GM13976 (cell line): ENCODE data around the gene ATF6B.

Experiments used
- DNase-seq: peaks from one replicate; pipeline ENCODE4 v3.0.0; 2012; ENCODE audit warnings: low spot score
- in situ Hi-C: fragments of 300-500 bp; cut with MboI; formaldehyde crosslinking; loops from one replicate; pipeline ENCODE4 v1.12.0; 2022; ENCODE audit warnings: low sequenced_read_pairs, mixed read lengths, inconsistent platforms; ENCODE audit not compliant: unreplicated experiment
- TF ChIP-seq, protein P1 (sequence below): IDR thresholded peaks from 2 replicates; pipeline ENCODE4 v1.5.1; 2012; ENCODE audit warnings: borderline replicate concordance, mild to moderate bottlenecking; ENCODE audit not compliant: insufficient read depth; ENCODE audit errors: extremely low read depth, missing control alignments, control extremely low read depth

The ATF6B gene

DNA sequence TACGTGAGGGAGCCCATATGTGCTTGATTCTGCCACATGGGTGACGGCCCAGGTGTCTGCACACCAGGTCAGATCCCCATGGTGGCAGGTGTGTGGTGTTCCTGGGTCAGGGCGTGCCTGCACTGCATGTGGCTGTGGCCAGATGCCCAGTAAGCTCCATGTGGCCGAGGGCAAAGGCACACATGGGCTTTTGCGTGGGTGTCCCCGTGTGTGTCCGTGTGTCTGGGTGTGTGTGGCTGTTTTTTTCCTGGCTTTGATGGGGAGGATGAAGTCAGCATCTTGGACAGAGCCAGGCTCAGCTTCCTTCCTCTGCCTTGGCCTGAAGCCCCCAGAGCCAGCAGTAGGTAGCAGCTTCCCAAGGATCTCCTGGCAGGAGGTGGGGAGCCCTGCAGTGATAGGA, 17.4 kb downstream of the ATF6B start:
- in situ Hi-C loops = no loop called here
- DNase-seq = no peak
- TF ChIP-seq, protein P1, sequence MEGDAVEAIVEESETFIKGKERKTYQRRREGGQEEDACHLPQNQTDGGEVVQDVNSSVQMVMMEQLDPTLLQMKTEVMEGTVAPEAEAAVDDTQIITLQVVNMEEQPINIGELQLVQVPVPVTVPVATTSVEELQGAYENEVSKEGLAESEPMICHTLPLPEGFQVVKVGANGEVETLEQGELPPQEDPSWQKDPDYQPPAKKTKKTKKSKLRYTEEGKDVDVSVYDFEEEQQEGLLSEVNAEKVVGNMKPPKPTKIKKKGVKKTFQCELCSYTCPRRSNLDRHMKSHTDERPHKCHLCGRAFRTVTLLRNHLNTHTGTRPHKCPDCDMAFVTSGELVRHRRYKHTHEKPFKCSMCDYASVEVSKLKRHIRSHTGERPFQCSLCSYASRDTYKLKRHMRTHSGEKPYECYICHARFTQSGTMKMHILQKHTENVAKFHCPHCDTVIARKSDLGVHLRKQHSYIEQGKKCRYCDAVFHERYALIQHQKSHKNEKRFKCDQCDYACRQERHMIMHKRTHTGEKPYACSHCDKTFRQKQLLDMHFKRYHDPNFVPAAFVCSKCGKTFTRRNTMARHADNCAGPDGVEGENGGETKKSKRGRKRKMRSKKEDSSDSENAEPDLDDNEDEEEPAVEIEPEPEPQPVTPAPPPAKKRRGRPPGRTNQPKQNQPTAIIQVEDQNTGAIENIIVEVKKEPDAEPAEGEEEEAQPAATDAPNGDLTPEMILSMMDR = no peak

DNA sequence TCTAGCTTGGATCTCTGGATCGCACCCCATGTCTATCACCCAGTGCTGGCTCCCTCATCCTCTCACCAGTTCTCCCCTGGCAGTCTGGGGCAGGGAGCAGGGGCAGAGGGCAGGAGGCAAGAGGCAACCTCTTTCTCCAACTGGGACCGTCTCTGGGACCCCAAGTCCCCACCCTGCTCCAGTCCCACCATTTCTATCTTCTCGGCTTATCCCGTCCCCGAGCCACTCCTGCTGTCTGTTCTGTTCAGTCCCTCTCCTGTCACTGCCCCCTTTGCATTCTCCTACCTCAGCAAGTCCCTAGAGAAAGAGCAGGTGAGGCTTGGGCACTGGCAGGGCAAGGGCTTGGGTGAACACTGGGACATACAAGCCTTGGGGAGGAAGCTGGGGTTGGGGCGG, 18.3 kb downstream of the ATF6B start:
- DNase-seq = no peak
- in situ Hi-C loops = no loop called here
- TF ChIP-seq, protein P1 = no peak

DNA sequence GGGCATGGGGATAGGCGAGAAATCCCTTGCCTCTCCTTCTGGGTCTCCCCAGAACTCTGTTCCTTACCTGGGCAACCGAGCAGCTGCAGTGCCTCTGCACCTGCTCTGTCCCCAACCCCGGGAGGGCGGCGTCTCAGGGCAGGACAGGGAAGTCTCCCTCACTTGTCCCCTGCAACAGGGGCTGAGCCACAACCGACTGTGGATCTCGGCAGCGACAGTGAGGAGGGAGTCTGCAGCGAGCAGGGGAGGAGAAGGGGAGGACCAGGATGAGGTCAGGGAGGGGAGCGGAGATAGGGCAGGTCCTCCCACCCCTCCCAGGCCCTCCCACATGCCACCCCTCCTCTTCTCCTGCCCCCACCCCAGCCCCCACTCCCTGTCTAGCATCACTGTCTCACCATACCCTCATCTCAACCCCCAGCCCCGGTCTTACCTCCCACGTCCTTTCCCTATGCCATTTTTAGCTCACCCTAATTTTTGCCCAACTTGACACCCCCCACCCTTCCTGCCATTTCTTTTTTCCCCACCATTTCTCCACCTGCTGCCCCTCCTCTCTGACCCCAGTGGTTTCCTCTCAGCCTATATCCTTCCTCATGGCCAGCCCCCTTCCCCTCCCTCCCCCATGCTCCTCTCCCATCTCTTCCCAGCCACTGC, 18.8 kb downstream of the ATF6B start, which contains the start of gene TNXB:
Gene TNXB (minus strand): TSS at position 225 of the 651 bp plus-strand sequence. CDS start 11,140 bp downstream, outside the sequence.
- in situ Hi-C loops = no loop called here
- TF ChIP-seq, protein P1 = no peak
- DNase-seq = no peak

DNA sequence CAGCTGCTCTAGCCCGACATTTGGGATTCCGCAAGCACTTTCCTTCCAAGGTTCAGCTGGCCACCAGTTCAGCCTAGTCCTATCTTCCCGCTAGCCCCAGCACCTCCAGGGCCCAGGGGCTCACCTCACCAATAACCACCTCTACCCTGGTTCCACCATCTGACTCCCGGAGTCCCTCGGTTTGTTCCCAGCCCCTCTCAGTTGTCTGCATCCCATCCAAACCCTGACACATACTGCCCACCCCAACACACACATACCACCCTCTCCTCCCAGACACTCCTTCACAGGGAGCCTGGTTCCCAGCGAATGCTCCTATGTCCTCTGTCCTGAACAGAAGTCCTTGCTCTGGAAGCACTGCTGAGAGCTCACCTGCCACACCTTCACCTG, 19.3 kb downstream of the ATF6B start:
- no peak for DNase-seq
- TF ChIP-seq, protein P1 = no peak
- in situ Hi-C loops = no loop called here

DNA sequence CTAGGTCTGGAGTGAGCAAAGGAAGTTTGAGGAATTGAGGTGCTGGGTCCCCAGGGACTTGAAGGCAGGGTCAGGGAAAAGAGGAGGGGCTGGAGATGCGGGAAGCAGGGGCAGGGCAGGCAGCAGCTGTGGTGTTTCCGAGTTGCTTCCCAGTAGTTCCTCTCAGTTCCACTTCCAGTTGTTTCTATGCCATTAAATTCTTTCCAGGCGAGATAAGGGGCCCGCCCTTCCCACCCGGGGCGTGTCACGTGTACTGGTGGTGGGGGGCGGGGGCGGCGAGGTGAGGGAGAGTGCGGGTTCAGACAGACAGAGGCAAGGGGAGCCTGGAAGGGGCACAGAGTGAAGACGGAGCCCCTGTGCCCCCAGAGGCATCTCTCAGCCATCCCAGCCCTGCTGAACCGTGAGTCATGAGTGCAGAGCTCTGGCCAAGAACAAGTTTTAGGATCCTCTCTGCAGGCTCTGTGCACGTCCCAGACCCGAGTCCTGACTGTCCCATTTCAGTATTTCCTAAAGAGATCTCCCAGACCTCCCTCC, 19.9 kb downstream of the ATF6B start:
- TF ChIP-seq, protein P1 = no peak
- no peak for DNase-seq
- in situ Hi-C loops = no loop called here

DNA sequence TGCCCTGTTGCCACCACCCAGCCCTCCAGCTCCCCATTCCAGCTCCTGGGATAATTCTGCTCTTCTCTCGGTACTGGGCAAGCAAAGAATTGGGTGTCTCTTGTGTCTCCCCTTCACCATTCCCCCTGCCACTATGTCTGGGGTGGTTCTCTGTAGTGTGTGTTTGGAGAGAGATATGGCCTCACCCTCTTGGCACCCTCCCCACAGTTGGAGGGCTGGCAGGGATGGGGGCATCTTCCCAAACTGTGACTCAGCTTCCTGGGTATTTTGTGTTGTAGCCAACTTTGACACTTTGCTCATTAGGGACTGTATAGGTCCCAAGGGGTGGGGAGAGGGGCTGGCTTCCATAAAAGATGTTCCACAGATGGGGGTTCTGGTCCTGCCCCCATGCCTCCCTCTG, 20.6 kb downstream of the ATF6B start:
- in situ Hi-C loops = no loop called here
- DNase-seq = no peak
- TF ChIP-seq, protein P1 = no peak
